Keratinocyte (primary cell): ENCODE data around the gene PXDC1. TPM values are rescaled to one million over a fixed set of nuclear protein-coding genes. Genes with fewer than 3 reads are reported as not detected.
A peak's percentile ranks its signal among the peaks of the same experiment; 100 is the strongest.

ENCODE experiments used
- DNase-seq: peaks from one replicate; pipeline ENCODE4 v3.0.0-alpha.2; 2011; ENCODE audit warnings: low read depth, missing footprints, low spot score
- FAIRE-seq: peaks from 2 replicates; lab custom pipeline; 2011; peaks lifted over from hg19 to GRCh38; lab: Jason Lieb, UNC
- H2AFZ ChIP-seq: 2 replicates; pipeline ENCODE4 v1.6.0; 2012; ENCODE audit warnings: low read length, control low read depth, inconsistent platforms; ENCODE audit not compliant: control insufficient read depth
- H3K27ac ChIP-seq: 2 replicates; pipeline ENCODE4 v1.5.1; 2011; ENCODE audit warnings: low read length; ENCODE audit not compliant: control insufficient read depth, insufficient read depth
- H3K27me3 ChIP-seq: 3 replicates; pipeline ENCODE4 v1.6.0; 2011; ENCODE audit warnings: low read length; ENCODE audit not compliant: control insufficient read depth, insufficient read depth; ENCODE audit errors: extremely low read depth
- H3K36me3 ChIP-seq, 2 experiments: 2 replicates in 1 of 2; 3 replicates in 1 of 2; pipeline ENCODE4 v1.5.1; 2011; ENCODE audit warnings: low read length in 2 of 2, mild to moderate bottlenecking in 1 of 2; ENCODE audit not compliant: control insufficient read depth in 2 of 2, insufficient read depth in 2 of 2; ENCODE audit errors: extremely low read depth in 1 of 2
- H3K4me1 ChIP-seq: 3 replicates; pipeline ENCODE4 v1.5.1; 2011; ENCODE audit warnings: low read length; ENCODE audit not compliant: control insufficient read depth, insufficient read depth; ENCODE audit errors: extremely low read depth
- H3K4me2 ChIP-seq: 3 replicates; pipeline ENCODE4 v1.6.0; 2011; ENCODE audit warnings: low read depth, low read length; ENCODE audit not compliant: control insufficient read depth, insufficient read depth; ENCODE audit errors: extremely low read depth
- H3K4me3 ChIP-seq, 3 experiments: fragments of 200-600 bp in 1 of 3; sonication (generic) in 1 of 3; 2 replicates in 2 of 3; 3 replicates in 1 of 3; pipeline ENCODE4 v1.5.1; 2011 to 2016; ENCODE audit warnings: low read length in 3 of 3, mild to moderate bottlenecking in 3 of 3, control low read depth in 2 of 3, inconsistent platforms in 1 of 3, low read depth in 1 of 3, mixed read lengths in 1 of 3, mixed run types in 1 of 3, moderate library complexity in 1 of 3; ENCODE audit not compliant: control insufficient read depth in 2 of 3, insufficient read depth in 2 of 3; ENCODE audit errors: extremely low read depth in 1 of 3
- H3K79me2 ChIP-seq: 2 replicates; pipeline ENCODE4 v1.6.0; 2012; ENCODE audit warnings: low read length; ENCODE audit not compliant: control insufficient read depth, insufficient read depth
- H3K9ac ChIP-seq: 3 replicates; pipeline ENCODE4 v1.6.0; 2011; ENCODE audit warnings: low read length; ENCODE audit not compliant: control insufficient read depth, insufficient read depth; ENCODE audit errors: extremely low read depth
- H3K9me1 ChIP-seq: 3 replicates; pipeline ENCODE4 v1.6.0; 2011; ENCODE audit warnings: low read length; ENCODE audit not compliant: control insufficient read depth, insufficient read depth; ENCODE audit errors: extremely low read depth
- H3K9me3 ChIP-seq: 2 replicates; pipeline ENCODE4 v1.5.1; 2012; ENCODE audit warnings: low read depth, low read length; ENCODE audit not compliant: control insufficient read depth
- H4K20me1 ChIP-seq: 3 replicates; pipeline ENCODE4 v1.6.0; 2011; ENCODE audit warnings: low read length; ENCODE audit not compliant: control insufficient read depth, insufficient read depth; ENCODE audit errors: extremely low read depth
- EZH2 ChIP-seq: IDR thresholded peaks from one replicate; pipeline ENCODE4 v1.6.1; 2012; ENCODE audit warnings: inconsistent platforms, mild to moderate bottlenecking, low read length, moderate library complexity
- dilution Hi-C: fragments of 300-500 bp; cut with MboI; formaldehyde crosslinking; loops from one replicate; pipeline ENCODE4 v1.7.0; 2020; ENCODE audit warnings: low sequenced_read_pairs; ENCODE audit not compliant: extremely low pct_ligation_motif_present
- polyA plus RNA-seq, 5 experiments: library from polyadenylated mRNA; depleted of rRNA in 3 of 5; stranded (reverse) in 3 of 5; stranded (forward) in 1 of 5; unstranded in 1 of 5; fragments of >200 nt; gene quantifications; 1 replicate in 1 of 5; 2 replicates in 3 of 5; 3 replicates in 1 of 5; pipeline versions ENCODE4 v1.2.1 to v1.2.3, GENCODE V29; 2011 to 2012; ENCODE audit warnings: missing spikeins in 2 of 5, low read depth in 1 of 5, low replicate concordance in 1 of 5
- TF ChIP-seq, protein P1 (sequence below), 3 experiments: IDR thresholded peaks in 1 of 3; conservative IDR thresholded peaks in 1 of 3; optimal IDR thresholded peaks in 1 of 3; 2 replicates in 2 of 3; 3 replicates in 1 of 3; pipeline versions ENCODE3 to v1.5.1; 2011; ENCODE audit warnings: low read length in 3 of 3, mild to moderate bottlenecking in 3 of 3, moderate library complexity in 2 of 3, control low read depth in 1 of 3, inconsistent platforms in 1 of 3; ENCODE audit not compliant: insufficient read depth in 2 of 3; ENCODE audit errors: extremely low read depth in 1 of 3

The PXDC1 gene
- polyA plus RNA-seq, 1 donor (not counting 4 experiments of a cell fraction or from before 2014, with no cell fraction given): 17.1 TPM

DNA sequence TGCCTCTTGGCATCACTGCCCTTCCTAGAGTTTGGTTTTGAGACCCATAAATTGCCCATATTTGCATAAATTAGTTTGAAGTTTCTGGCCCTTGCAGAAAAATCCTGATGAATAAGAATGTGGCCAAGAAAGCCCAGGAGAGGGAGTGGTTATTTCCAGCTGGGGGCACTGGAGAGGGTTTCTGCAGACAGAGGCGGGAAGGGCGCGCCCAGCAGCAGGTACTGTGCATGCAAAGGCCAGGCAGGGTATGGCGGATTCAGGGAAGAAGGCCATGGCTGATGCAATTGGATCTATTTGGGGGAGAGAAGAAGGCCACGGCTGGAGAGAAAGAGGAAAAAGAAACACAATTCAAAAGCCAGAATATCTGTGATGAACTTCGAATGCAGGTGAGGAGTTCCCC lies 48.2 kb upstream of the PXDC1 start:
- no peak overlapping the region for H3K4me3 ChIP-seq
- H3K36me3 ChIP-seq: no peaks in the 10 kb centered on the region
- FAIRE-seq (no peak), DNase-seq (no peak)
- H3K27ac ChIP-seq: no peak overlapping the region
- H2AFZ ChIP-seq: peak overlapping the region; percentile 52
- dilution Hi-C loops: no loop called here
- H3K4me2 ChIP-seq: no peak overlapping the region
- TF ChIP-seq, protein P1, sequence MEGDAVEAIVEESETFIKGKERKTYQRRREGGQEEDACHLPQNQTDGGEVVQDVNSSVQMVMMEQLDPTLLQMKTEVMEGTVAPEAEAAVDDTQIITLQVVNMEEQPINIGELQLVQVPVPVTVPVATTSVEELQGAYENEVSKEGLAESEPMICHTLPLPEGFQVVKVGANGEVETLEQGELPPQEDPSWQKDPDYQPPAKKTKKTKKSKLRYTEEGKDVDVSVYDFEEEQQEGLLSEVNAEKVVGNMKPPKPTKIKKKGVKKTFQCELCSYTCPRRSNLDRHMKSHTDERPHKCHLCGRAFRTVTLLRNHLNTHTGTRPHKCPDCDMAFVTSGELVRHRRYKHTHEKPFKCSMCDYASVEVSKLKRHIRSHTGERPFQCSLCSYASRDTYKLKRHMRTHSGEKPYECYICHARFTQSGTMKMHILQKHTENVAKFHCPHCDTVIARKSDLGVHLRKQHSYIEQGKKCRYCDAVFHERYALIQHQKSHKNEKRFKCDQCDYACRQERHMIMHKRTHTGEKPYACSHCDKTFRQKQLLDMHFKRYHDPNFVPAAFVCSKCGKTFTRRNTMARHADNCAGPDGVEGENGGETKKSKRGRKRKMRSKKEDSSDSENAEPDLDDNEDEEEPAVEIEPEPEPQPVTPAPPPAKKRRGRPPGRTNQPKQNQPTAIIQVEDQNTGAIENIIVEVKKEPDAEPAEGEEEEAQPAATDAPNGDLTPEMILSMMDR (optimal IDR thresholded peaks at IDR 0.05 in 1 of 3, IDR thresholded peaks at IDR 0.05 in 1 of 3, conservative IDR thresholded peaks at IDR 0.05 in 1 of 3; ENCODE audit: extremely low read depth in 1 of 3, insufficient read depth in 2 of 3, low read length in 3 of 3): peak in 1 of 3 experiments; percentile 30
- TF ChIP-seq EZH2: no peak
- H3K9me1 ChIP-seq: no peaks in the 10 kb centered on the region
- H3K9ac ChIP-seq: no peak overlapping the region
- H3K9me3 ChIP-seq: no peaks in the 10 kb centered on the region
- peaks cover 50% of the 10 kb centered on the region for H3K4me1 ChIP-seq
- no peaks in the 10 kb centered on the region for H3K27me3 ChIP-seq
- no peaks in the 10 kb centered on the region for H3K79me2 ChIP-seq
- H4K20me1 ChIP-seq: no peaks in the 10 kb centered on the region

DNA sequence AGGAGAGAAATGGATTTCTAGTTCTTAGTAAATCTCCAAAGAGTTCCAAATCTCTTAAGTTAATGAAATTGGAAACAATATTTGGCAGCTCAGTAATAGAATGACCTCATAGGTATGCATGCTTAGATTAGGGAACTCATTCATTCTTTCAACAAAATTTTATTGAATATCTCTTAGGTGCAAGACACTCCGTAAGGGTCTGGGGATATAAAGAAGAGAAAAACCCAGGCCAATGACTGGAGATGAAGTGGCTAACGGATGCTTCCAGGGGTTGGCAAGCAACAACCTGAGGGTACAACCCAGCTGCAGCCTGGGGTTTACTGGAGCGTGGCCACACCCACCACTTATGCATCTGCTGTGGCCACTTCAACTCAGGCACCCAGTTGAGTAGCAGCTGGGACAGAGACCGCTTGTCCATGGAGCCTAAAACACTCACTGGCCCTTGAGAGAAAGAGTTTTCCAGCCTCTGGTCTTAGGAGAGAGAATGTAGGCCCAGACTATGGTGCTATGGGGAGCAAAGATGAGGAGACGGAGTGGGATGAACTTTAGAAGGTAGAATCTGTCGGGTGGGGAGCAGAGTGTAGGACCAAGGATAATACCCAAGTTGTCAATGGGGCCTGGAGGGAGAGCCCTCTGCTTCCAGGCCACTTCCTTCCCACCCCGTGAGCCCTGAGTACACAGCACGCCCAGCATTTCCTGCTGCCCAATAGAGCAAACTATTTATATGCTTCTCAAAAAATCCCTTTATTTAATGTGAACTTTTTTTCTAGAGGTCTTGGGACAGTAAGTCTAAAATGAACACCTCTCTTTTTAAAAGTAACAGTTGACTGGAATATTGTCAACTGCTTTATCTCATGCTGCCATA lies 46.8 kb upstream of the PXDC1 start:
- Histone ChIP-seq H3K4me1 (peaks cover 46% of the 10 kb centered on the region), H3K9me3 (no peaks in the 10 kb centered on the region), H3K9ac (peak overlapping the region; percentile 18), H3K36me3 (no peaks in the 10 kb centered on the region), H4K20me1 (no peaks in the 10 kb centered on the region), H2AFZ (no peak overlapping the region), H3K9me1 (no peaks in the 10 kb centered on the region), H3K27me3 (no peaks in the 10 kb centered on the region), H3K4me2 (peak overlapping the region; percentile 78), H3K4me3 (no peak overlapping the region), H3K27ac (peak overlapping the region; percentile 88), H3K79me2 (no peaks in the 10 kb centered on the region)
- no peak for TF ChIP-seq EZH2
- TF ChIP-seq, protein P1 (optimal IDR thresholded peaks at IDR 0.05 in 1 of 3, IDR thresholded peaks at IDR 0.05 in 1 of 3, conservative IDR thresholded peaks at IDR 0.05 in 1 of 3; ENCODE audit: extremely low read depth in 1 of 3, insufficient read depth in 2 of 3, low read length in 3 of 3): no peak
- dilution Hi-C loops: no loop called here
- DNase-seq: no peak
- FAIRE-seq: no peak
